LoVo (cell line): ENCODE data around the gene NUDCD3.
"Not testable (repeated sequence)": the region's sequence is repeated elsewhere in the genome, so short reads cannot be mapped to it uniquely, and the experiment has no call there.

Experiments
- DNase-seq: peaks from one replicate; pipeline ENCODE4 v3.0.0-alpha.2; 2016; ENCODE audit warnings: low spot score

The NUDCD3 gene

GRCh38 chr7:44447874-44448425 is 42.5 kb downstream of the NUDCD3 start:
- no peak for DNase-seq

- no peak for DNase-seq
Measured at GRCh38 chr7:44445986-44446671, 44.3 kb downstream of the NUDCD3 start.

- no peak for DNase-seq
Measured at GRCh38 chr7:44441079-44441478, 49.4 kb downstream of the NUDCD3 start.

- DNase-seq, result no peak
Measured at GRCh38 chr7:44440577-44441078, 49.8 kb downstream of the NUDCD3 start.

- no peak for DNase-seq
Measured at GRCh38 chr7:44439926-44440325, 50.5 kb downstream of the NUDCD3 start.

GRCh38 chr7:44438816-44439215 is 51.6 kb downstream of the NUDCD3 start:
- DNase-seq, result no peak

GRCh38 chr7:44434201-44434600 is 56.3 kb downstream of the NUDCD3 start:
- no peak for DNase-seq

- no peak for DNase-seq
Measured at GRCh38 chr7:44433255-44434022, 57.0 kb downstream of the NUDCD3 start.

GRCh38 chr7:44432381-44432977 is 58.0 kb downstream of the NUDCD3 start:
- no peak for DNase-seq

- no peak for DNase-seq
Measured at GRCh38 chr7:44431091-44431608, 59.3 kb downstream of the NUDCD3 start.

- no peak for DNase-seq
Measured at GRCh38 chr7:44430054-44430453, 60.4 kb downstream of the NUDCD3 start.

GRCh38 chr7:44424762-44425161 is 65.7 kb downstream of the NUDCD3 start:
- DNase-seq, result not testable (repeated sequence)

GRCh38 chr7:44416941-44417340 is 73.5 kb downstream of the NUDCD3 start:
- no peak for DNase-seq

- DNase-seq, result no peak
Measured at GRCh38 chr7:44415510-44415909, 74.9 kb downstream of the NUDCD3 start.

GRCh38 chr7:44415047-44415446 is 75.4 kb downstream of the NUDCD3 start:
- DNase-seq, result peak; percentile 48

- no peak for DNase-seq
Measured at GRCh38 chr7:44411306-44411705, 79.2 kb downstream of the NUDCD3 start.

- no peak for DNase-seq
Measured at GRCh38 chr7:44408596-44408995, 81.9 kb downstream of the NUDCD3 start.

GRCh38 chr7:44403775-44404174 is 86.7 kb downstream of the NUDCD3 start:
- no peak for DNase-seq

- DNase-seq, result no peak
Measured at GRCh38 chr7:44403176-44403759, 87.2 kb downstream of the NUDCD3 start.

GRCh38 chr7:44402401-44403060 is 87.9 kb downstream of the NUDCD3 start:
- DNase-seq, result no peak

- DNase-seq, result no peak
Measured at GRCh38 chr7:44401692-44402091, 88.8 kb downstream of the NUDCD3 start.
